ENCODE results near the gene EPB41L4A.

Gene EPB41L4A

DNA sequence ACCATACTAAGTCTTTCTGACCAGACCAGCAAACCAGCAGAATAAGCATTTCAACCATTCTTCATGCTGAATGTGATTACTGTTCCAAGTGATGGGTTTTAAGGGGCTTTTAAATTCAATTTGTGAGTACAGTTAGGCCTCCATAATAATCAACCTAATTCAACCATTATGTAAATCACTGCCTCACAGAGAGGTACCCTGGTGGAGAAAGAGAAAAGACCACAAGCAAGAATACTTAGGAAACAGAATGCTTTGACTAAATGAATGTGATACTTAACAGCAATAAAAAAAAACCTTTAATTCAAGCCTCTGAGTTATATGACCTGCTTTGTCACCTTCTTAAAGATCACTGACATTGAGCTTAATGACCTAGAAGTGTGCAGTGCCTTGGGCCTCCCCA, 162.1 kb downstream of the EPB41L4A start:
- Histone ChIP-seq H3K4me3 (replicated peaks; ENCODE audit: insufficient read depth, low read length) (no peak overlapping the region), H3K27me3 (ENCODE audit: insufficient read depth, poor library complexity, severe bottlenecking) (no peaks in the 10 kb centered on the region), H3K27ac (replicated peaks) (no peak overlapping the region)
- TF ChIP-seq GABPA (IDR thresholded peaks at IDR 0.05; ENCODE audit: low read depth) = no peak
- TF ChIP-seq, protein P1, sequence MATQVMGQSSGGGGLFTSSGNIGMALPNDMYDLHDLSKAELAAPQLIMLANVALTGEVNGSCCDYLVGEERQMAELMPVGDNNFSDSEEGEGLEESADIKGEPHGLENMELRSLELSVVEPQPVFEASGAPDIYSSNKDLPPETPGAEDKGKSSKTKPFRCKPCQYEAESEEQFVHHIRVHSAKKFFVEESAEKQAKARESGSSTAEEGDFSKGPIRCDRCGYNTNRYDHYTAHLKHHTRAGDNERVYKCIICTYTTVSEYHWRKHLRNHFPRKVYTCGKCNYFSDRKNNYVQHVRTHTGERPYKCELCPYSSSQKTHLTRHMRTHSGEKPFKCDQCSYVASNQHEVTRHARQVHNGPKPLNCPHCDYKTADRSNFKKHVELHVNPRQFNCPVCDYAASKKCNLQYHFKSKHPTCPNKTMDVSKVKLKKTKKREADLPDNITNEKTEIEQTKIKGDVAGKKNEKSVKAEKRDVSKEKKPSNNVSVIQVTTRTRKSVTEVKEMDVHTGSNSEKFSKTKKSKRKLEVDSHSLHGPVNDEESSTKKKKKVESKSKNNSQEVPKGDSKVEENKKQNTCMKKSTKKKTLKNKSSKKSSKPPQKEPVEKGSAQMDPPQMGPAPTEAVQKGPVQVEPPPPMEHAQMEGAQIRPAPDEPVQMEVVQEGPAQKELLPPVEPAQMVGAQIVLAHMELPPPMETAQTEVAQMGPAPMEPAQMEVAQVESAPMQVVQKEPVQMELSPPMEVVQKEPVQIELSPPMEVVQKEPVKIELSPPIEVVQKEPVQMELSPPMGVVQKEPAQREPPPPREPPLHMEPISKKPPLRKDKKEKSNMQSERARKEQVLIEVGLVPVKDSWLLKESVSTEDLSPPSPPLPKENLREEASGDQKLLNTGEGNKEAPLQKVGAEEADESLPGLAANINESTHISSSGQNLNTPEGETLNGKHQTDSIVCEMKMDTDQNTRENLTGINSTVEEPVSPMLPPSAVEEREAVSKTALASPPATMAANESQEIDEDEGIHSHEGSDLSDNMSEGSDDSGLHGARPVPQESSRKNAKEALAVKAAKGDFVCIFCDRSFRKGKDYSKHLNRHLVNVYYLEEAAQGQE (IDR thresholded peaks at IDR 0.05; ENCODE audit: insufficient replicate concordance, low read depth) = no peak
- no peak for TF ChIP-seq POLR2AphosphoS5 (IDR thresholded peaks at IDR 0.05; ENCODE audit: low read depth)
- TF ChIP-seq SPI1 (IDR thresholded peaks at IDR 0.05; ENCODE audit: borderline replicate concordance, low read depth) = no peak
- TF ChIP-seq, protein P2, sequence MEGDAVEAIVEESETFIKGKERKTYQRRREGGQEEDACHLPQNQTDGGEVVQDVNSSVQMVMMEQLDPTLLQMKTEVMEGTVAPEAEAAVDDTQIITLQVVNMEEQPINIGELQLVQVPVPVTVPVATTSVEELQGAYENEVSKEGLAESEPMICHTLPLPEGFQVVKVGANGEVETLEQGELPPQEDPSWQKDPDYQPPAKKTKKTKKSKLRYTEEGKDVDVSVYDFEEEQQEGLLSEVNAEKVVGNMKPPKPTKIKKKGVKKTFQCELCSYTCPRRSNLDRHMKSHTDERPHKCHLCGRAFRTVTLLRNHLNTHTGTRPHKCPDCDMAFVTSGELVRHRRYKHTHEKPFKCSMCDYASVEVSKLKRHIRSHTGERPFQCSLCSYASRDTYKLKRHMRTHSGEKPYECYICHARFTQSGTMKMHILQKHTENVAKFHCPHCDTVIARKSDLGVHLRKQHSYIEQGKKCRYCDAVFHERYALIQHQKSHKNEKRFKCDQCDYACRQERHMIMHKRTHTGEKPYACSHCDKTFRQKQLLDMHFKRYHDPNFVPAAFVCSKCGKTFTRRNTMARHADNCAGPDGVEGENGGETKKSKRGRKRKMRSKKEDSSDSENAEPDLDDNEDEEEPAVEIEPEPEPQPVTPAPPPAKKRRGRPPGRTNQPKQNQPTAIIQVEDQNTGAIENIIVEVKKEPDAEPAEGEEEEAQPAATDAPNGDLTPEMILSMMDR (IDR thresholded peaks at IDR 0.05; ENCODE audit: insufficient read depth, low read length) = no peak
- DNase-seq (ENCODE audit: low read depth in 1 of 2, low spot score in 1 of 2) = no peak

DNA sequence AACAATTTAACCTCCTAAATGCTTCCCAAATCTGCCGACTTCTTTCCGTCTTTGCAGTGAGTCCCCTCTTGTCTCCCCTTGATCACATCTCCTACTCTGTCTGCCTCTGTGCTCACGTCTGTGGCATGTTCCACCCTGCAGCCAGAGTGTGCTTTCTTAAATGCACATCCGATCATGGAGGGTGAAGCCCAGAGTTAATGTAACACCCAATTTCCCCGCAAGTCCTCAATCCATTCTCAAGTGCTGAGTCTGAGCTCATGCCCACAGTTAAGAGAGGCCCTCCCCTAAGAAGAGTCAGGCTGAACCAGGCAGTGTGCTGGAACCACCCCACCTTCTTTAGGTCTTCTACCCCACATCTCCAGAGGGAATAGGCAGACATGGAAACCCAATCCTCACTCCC, 164.8 kb downstream of the EPB41L4A start:
- Histone ChIP-seq H3K4me3 (replicated peaks; ENCODE audit: insufficient read depth, low read length) (no peak overlapping the region), H3K27ac (replicated peaks) (no peak overlapping the region), H3K27me3 (ENCODE audit: insufficient read depth, poor library complexity, severe bottlenecking) (no peaks in the 10 kb centered on the region)
- no peak for DNase-seq (ENCODE audit: low read depth in 1 of 2, low spot score in 1 of 2)
- TF ChIP-seq SPI1 (IDR thresholded peaks at IDR 0.05; ENCODE audit: borderline replicate concordance, low read depth) = no peak
- TF ChIP-seq, protein P2 (IDR thresholded peaks at IDR 0.05; ENCODE audit: insufficient read depth, low read length) = no peak
- TF ChIP-seq GABPA (IDR thresholded peaks at IDR 0.05; ENCODE audit: low read depth) = no peak
- TF ChIP-seq POLR2AphosphoS5 (IDR thresholded peaks at IDR 0.05; ENCODE audit: low read depth) = no peak
- TF ChIP-seq, protein P1 (IDR thresholded peaks at IDR 0.05; ENCODE audit: insufficient replicate concordance, low read depth) = no peak

DNA sequence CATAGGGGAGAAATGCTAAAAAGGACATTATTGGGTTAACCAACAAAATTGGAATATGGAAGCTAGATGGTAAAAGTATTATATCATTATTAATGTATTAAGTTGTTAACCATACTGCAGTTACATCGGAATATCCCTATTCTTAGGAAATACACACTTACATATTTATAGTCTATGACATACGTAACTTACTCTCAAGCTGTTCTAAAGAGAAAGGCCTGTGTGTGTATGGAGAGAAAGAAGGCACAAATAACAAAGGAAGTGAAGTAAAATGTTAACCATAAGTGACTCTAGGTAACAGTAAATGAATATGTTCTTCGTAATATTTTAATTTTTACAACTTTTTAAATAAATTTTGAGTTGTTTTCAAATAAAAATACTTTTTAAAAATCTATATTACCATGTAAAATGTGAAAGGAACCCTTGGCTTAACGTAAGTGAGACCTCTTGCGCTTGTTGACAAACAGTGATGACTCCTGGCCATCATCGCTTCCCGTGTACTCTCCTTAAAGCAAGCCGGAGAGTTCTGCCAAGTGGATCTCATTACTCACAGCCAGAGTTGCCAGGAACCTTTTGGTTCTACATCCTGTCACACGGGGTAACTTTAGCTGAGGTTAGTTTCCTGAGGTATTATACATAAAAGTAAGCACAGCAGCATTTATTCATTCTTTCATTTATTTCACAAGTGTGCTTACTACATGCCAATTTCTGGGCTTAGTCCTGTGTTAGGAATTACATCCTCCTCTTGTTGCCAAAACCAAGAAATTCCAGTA, 165.4 kb downstream of the EPB41L4A start:
- TF ChIP-seq, protein P2 (IDR thresholded peaks at IDR 0.05; ENCODE audit: insufficient read depth, low read length) = no peak
- TF ChIP-seq, protein P1 (IDR thresholded peaks at IDR 0.05; ENCODE audit: insufficient replicate concordance, low read depth) = no peak
- TF ChIP-seq SPI1 (IDR thresholded peaks at IDR 0.05; ENCODE audit: borderline replicate concordance, low read depth) (no peak), GABPA (IDR thresholded peaks at IDR 0.05; ENCODE audit: low read depth) (no peak), POLR2AphosphoS5 (IDR thresholded peaks at IDR 0.05; ENCODE audit: low read depth) (no peak)
- DNase-seq (ENCODE audit: low read depth in 1 of 2, low spot score in 1 of 2) = no peak
- Histone ChIP-seq H3K4me3 (replicated peaks; ENCODE audit: insufficient read depth, low read length) (no peak overlapping the region), H3K27ac (replicated peaks) (no peak overlapping the region), H3K27me3 (ENCODE audit: insufficient read depth, poor library complexity, severe bottlenecking) (no peaks in the 10 kb centered on the region)

All from HL-60 (cell line).